ENCODE measurements around the gene RS1.

Gene RS1

DNA sequence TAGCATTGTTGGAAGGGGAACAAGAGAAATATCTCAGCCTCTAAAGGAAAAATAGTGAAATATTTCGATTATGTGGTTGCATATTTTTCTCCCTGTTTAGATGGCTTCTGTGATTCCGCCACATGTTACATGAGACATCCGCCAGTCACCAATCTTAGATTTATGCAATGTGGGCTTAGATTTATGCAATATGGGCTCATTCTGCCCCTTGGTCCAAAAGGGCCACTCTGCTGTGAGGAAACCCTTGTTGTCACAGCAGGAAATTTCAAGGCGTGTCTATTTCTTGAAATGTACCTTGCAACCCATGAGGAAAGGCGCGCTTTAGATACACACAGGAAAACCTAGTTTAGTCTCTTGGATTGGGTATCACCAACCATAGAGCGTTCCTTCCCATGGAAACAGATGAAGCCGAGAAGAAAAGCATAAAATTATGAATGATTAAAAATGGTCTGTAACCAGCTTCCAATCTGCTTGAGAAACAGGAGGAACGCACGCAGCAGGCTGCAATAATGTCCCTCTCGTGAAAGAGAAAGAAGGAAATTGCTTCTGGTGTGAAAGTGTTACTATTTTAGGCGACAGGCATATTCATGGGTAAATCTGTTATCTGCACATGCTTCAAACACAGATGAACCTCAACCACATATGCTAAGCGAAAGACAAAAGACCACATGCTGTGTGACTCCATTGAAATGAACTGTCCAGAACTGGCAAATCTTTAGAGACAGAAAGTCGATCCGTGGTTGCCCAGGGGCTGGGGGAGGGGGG, 3.7 kb downstream of the RS1 start:
- DNase-seq = no peak

DNA sequence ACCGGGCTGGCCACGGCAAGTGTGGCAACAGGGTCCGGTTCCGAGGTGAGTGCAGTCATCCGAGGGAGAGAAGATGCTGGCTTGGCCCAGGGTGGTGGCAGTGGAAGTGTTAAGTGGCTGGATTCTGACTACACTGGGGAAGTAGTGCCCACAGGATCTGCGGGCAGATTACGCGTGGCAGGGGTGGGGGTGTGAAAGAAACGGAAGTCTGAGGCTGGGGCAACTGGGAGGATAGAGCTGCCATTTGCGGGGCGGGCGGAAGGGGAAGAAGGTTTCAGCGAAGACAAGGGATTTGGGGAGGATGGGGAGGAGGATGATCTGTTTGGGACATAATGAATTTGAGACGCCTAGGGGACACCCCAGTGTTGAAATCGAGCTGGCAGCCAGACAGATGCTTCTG, 5.3 kb downstream of the RS1 start:
- no peak for DNase-seq

DNA sequence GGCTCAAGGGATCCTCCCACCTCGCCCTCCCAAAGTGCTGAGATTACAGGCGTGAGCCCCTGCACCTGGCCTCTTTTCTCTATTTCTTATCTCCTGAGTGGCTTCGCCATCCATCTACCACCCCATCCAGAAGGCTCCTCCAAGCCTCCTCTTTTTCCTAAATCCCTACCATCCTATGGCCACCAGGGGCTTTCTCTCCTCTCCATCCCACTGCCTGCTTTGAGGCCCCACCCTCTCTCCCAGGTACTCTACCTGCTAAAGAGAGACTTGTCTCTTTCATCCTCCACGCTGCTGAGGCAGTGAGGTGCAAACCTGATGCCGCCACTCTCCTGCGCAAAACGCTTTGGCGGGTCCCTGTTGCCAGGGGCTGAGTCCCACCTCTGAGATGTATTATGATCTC, 7.0 kb downstream of the RS1 start:
- DNase-seq = no peak

DNA sequence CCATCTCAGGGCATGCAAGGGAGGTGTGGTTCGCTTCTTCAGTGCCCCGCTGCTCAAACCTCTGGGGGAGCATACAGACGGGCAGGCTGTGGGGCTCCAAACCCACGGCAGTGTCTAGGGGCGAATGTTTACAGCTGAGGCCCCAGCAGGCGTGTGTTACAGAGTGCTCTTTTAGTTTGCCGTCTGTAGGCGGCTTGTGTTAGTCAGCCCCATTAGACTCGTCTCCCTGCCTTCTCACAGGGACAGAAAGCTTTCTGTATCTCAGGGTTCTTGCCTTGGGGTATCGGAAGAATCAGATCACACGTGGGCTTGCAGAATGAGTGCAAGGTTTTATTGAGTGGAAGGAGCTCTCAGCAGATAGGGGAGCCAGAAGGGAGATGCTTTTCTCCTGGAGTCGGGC, 10.6 kb downstream of the RS1 start:
- DNase-seq = no peak

DNA sequence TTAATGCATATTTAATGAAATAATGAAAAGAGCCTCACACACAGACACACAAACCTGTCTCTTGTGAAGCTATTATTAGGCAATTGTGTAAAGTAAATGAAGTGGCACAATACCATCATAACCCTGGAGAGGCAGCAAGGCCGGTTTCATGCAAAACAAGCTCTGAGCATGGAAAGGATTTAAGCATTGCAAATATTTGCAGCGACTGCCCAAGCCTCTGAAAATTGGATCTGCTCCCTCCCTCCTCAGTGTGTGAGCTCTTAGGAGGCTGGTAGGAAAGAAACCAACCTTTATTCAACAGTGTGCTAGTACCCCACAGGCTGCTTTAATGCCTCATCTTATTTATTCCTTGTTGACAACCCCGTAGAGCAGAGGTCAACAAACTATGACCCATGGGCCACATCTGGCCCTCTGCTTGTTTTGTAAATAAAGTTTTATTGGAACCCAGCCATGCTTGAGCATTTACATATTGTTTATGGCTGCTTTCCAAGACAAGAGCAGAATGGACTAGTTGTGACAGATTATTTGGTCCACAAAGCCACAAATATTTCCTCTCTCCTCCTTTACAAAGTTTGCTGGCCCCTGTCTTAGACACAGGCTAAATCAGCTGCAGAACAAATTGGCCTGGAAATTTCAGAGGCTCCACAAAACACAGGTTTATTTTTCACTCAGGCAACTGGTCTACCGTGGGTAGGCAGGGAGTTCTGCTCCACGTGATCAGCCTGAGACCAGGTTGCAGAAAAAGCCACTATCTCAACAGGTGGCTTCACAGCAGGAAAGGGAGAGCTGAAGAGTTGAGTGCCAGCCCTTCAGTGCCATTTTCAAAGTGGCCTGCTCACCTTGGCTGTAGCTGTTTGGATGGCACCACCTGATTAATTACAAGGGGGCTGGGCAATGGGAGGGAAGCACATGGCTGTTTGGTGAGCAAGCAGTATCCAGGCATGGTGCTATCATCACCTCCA, 16.8 kb downstream of the RS1 start:
- DNase-seq = no peak

DNA sequence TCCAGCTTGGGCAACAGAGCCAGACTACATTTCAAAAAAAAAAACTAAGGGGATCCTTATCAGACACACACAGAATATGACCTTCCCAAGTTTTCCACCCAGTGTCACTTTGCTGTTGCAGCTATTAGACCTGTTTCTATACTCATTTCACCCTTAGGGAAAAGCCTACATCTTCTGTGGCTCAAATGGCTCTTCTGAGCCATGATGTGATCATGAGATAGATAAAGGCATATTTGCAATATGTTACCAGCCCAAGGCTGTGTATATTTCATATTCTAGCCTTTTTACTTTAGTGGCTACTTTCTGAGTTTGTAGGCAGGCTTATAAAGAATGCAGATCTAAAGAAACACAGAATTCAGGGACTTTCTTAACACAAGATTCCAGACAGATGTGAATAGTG, 19.3 kb downstream of the RS1 start:
- no peak for DNase-seq

DNA sequence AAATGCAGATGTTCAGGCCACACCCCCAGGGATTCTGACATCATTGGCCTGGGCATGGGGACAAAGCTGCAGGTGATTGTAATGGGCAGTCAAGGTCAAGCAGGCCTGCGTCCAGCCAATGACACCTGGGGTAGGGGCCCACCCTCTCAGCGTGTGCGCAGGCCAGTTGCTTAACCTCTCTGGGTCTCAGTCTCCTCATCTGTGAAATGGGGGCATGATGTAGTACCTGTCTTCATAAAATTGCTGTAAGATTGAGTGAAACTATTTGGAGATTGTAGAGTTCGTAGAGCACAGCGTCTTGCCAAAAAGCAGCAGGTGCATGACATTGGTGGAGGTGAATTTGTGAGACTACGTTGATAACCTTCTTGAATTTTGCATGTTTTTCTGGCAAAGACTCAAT, 21.2 kb downstream of the RS1 start:
- no peak for DNase-seq

DNA sequence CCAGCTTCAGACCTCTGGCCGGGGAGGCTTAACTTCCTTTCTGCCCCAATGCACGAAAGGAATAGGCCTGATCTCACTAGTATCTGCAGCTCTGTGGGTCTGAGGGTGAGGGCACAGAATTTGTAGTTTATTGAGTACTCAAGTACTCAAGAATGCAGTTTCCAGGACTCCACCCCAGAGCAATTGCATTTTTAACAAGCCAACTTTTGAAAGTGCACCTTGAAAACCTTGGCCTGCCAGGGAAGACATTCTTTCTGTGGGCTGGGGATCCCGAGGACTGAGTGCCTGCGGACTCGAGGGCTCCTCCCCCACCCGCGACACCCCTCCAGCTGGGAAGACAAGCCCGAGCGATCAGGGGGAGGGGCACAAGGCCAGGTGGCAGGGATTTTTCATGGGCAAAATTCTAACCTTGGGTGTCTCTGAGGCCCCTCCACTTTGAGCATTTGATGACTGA, 22.4 kb downstream of the RS1 start:
- DNase-seq = no peak

DNA sequence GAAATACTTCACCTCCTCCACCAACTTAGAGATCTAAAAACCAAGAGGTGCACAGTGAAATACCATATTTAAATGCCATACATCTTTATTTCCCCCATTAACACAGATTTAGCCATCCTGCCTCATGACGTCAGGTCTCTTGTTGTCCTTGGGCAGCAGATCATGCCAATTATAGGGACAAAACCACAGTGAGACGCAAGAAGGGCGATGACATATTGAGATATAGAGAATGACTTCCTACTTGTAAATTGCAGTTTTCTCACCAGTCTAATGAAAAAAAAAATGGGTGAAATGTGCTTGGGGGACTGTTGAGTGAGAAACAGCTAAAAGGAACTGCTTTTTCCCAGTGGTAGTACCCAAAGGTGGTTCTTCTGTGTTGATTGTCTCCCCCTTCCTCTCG, 24.3 kb downstream of the RS1 start:
- DNase-seq = no peak

DNA sequence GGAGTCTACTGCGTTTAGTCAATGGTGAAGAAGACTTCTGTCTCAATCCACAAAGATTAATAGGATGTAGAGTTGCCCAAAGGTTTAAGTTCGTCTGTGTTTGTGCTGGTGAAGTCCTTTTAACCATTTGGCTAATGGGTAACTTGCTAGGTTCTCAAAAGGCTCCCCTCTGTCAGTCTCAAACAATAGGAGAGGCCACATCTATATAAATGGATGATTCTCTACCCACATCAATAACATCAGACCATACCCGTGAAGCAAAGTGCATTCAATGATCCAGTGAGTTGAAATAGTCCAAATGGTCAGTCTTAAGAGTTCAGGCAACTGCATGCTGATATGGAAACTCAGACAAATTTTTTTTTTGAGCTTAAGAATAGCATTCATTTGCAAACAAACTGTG, 28.1 kb downstream of the RS1 start:
- DNase-seq = no peak

DNA sequence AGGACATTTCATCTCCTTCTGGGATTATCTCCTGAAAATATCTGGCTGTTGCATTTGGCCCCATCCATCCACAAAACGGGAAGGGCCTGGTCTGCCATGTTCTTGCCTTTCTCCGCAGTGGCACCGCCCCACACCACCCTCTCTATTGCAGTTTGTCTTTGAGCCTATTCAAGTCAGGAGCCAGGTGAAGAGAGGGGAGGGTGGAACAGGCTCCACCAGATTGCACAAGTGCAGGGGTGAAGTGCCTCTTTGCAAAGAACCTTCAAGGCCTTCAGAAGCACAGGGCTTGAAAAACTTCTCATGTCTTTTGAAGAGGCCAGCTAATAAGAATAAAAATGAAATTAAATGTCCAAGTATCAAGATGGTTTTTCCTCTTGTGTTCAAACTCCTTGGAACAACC, 28.7 kb downstream of the RS1 start:
- DNase-seq = no peak

DNA sequence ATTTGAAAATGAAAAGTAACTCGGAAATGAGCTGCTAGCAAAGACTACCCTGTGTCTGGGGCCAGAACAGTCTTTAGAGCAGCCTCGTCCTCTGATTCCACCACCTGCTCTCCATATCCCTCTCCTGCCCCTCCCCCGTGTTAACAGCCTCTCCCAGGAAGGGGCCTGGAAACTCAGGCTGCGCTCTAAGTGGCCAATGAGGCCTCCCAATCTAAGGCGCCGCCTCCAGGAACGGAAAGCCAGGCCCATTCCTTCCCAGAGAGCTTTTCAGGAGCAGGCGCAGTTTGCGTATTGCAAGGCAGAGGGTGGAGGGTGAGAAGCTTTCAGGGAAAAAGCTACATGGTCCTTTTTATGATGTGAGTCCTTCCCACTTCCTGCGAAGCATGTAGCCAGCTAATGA, 31.2 kb downstream of the RS1 start:
- DNase-seq = no peak

DNA sequence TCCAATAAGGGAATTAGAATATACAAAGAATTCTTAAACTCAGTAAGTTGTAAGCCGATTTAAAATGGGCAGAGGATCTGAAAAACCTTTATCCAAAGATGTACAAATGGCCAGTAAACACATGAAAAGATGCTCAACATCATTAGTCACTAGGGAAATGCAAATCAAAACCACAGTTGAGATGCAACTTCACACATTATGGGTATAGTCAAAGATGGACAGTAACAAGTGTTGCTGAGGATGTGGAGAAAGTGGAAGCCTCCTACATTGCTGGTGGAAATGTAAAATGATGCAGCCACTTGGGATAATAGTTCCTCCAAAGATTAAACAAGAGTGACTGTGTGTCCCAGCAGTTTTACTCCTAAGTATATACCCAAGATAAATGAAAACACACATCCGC, 32.6 kb downstream of the RS1 start:
- DNase-seq = no peak

DNA sequence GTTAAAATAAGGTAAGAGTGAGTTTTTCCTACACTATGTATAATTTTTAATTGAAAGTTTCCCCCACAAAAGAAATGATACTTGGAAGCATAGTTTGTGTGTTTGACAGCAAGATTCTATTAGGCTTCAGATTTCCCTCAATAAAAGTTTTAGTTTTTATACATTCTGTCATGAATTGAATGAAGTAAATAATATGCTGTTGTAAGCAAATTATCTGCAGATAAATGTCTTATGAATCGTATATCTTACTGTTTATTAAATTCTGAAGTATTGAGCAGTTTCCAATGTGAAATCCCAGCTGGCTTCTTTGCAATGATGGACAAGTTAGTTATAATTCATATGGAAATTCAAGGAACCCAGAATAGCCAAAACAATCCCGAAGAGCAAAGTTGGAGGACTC, 33.5 kb downstream of the RS1 start:
- no peak for DNase-seq

DNA sequence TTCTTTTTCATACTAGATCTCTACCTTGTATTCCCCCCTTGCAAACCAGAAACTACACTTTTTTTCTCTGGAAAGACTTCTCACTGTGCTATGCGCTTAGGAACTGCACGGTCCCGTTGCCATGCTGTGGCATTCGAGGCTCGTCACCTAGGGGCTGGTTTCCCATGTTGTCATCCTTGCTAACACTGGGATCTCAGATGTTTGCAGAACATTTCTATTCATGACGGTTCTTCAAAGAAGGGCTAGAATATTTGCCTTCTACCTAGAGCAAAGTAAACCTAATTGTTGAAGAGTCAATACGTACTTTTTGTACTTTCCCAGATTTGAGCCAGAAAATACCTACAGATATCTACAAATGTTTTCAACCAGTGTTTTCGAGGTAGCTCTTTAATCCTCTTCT, 41.0 kb downstream of the RS1 start:
- DNase-seq = no peak

DNA sequence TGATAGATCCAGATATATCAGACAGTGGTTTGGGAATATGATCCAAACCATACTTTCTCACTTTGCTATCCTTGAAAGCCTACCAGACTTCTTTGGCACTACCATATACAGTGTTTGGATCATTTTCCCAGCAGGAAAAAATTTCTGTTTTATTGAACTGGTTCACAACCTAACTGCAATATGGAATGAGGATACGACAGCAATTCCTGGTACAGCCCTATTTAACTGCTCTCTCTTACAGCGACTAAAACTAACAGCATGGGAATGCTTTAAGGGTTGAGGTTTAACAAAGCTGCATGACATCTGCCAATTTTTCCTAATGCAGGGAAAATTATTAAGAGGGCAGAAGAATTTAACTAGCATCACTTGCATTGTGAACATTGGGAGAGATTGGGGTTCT, 47.3 kb downstream of the RS1 start:
- DNase-seq = no peak

DNA sequence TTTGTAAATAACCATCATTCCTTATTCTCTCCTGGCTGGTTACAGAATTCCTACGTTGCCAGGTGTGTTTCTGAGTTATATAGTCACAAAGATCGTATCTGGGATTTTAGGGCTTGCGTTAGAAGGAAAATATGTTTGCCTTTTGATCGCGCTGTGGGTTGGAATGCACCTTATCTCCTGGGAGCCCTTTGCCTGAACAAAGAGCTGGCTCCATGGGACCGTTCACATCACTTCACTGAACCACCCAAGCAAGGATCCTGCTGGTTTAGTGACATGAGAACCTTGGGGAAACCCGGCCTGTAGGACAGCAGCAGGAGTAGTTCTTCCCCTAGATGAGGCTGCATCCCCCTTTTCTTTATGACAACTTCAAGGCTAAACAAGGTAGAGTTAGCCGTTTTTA, 51.6 kb downstream of the RS1 start:
- DNase-seq = no peak

DNA sequence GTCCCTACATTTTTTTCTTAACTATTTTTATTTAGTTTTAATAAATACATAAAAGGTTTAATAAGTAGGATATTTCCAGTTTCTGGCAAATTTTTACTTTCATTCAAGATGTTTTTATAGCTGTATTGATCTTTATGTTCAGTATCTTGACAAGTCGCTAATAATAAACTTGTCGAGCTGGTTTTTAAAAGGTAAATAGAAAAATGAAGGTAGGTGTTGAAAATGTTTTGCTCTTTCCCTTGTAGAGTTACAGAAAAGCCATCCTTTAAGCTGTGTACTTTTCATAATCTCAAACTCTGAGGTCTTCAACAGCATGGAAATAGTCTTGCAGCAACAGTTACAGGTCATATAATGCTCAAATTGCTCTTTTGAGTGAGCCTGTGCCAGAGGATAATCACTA, 52.6 kb downstream of the RS1 start:
- no peak for DNase-seq

DNA sequence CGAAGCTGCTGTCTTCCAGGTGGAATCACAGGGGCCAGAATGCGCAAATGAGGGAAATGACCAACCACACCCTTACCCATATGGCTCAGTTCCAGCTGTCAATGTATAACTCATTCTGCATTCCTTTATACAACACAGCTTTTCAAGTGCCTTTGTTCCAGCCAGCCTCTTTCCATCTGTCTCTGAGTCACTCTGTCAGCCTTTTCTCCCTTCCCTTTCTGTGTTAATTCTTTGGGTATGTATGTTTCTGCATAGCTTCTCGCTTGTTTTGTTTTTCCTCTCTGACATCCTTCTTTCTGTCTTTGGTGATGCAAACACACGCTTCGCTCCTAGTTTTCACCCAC, 54.5 kb downstream of the RS1 start:
- DNase-seq = no peak

DNA sequence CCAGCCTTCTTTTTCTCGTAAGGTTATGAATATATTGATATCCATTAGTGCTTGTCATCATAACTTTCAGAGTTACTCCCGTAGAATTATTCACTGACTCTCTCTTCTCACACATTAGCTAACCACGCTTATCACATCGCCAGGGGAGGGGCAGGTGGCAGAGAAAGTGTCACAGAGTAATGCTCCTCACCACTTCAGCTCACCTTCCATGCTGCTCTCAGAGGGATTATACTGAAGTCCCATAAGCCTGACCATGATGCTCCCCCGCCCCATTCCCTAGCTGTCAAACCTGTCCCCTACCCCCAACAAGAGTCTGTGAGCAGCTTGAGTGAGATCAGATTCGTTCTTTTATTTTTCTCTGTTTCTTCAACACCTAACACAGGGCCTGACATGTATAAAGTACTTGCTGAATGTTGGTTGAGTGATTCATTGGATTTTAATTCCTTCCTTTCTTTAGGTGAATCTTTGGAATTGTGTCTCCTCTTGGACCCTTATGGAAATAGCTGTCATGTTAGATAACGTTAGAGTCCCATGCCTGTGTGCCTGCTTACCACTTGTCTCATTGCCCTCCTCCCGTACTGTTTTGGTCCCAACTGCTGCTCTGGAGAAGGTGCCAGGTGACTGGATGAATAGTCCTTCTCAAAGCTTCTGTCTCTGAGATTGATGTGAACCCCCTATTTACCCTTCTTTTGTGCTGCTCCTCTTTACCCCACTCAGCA, 55.1 kb downstream of the RS1 start:
- DNase-seq = no peak

DNA sequence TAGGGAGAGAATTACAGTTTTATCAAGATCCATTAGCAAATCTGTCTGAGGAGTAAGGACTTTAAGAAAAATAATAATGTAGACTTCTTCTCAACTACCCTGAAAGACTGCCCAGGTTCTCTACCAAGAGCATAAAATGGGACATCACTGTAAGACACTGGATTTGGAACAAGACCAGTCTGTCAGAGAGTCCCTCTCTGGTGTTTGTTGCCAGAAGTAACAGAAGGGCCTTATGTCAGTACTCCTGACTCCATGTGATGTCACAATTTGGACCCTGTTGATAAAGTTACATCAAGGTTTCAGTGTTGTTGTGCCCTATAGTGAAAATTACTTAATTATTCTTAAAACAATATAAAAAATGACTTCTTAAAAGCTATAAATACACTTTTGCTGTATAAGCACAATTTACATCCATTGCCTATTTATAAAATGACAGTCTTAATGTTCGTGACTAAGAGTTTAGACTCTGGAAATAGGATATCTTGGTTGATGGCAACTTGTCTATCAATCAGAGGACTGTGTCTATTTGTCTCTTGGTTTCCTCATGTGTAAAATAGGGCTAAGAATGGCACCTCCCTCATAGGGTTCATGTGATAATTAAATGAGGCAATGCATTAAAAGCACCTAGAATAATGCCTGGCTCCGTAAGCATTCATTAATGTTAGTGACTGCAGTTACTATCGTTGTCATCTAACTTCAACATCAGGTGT, 57.8 kb downstream of the RS1 start:
- DNase-seq = no peak

DNA sequence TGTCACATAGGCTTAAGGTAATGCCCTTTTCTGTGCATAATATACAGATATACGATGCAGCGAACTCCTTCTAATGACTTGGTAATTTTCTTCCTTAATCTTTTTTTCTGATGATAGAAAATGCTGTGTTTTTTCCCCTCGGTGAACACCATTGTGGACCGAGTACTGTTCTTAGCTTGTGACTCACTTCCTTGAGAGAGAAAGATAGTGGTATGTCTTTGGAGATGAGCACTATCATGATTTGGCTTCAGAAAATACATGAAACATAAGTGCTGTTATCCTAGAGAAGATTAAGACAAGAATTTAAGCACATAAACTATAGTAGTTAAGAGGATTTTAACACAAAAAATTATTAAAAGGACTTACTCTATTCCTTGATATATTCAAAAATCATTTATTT, 63.9 kb downstream of the RS1 start:
- no peak for DNase-seq

DNA sequence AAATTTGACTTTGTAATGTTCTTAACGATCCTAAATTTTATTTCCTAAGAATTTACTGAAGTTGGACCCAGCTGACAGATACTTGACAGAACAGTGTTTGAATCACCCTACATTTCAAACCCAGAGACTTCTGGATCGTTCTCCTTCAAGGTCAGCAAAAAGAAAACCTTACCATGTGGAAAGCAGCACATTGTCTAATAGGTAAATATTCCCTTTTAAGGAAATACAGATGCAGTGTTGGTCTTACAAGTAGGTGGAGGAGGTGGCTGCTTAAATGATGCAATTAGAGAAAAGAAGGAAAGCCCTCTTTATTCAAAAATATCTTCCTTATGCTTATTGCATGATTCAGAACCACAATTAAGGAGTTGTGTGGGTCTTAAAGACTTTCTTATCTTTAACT, 73.5 kb downstream of the RS1 start:
- DNase-seq = no peak

All from activated CD8-positive, alpha-beta memory T cell treated with anti-CD3 and anti-CD28 coated beads, Interleukin-2, amount 50 U/mL, for 48 hours (primary cell).